NT2/D1 (cell line): ENCODE data around the gene GABRA5.

Experiments
- SUZ12 ChIP-seq: IDR thresholded peaks from 2 replicates; pipeline ENCODE4 v1.6.1; 2011; ENCODE audit not compliant: insufficient read length, insufficient read depth; ENCODE audit errors: extremely low read depth
- YY1 ChIP-seq: IDR thresholded peaks from 2 replicates; pipeline ENCODE4 v1.6.1; 2011; ENCODE audit not compliant: insufficient read length, insufficient read depth
- ZNF274 ChIP-seq: IDR thresholded peaks from 2 replicates; pipeline ENCODE4 v1.6.1; 2011; ENCODE audit warnings: mild to moderate bottlenecking, low read depth, low read length

GRCh38 chr15:26841514-26841913 lies 25.3 kb upstream of the GABRA5 start:
- TF ChIP-seq YY1: no peak
- TF ChIP-seq SUZ12: no peak
- no peak for TF ChIP-seq ZNF274
